H1 (cell line): ENCODE data around the gene PLEKHA3. TPM values are rescaled to one million over a fixed set of nuclear protein-coding genes. Genes with fewer than 3 reads are reported as not detected.

Source experiments
- CTCF ChIA-PET: fragments of 300-600 bp; sonication (Branson Sonifier 250); formaldehyde crosslinking; loops from one replicate; lab custom pipeline; 2021; ENCODE audit not compliant: partially characterized antibody; lab: Charles Lee
- POLR2A ChIA-PET: fragments of 300-600 bp; sonication (Branson Sonifier 250); formaldehyde crosslinking; loops from one replicate; lab custom pipeline; 2021; ENCODE audit warnings: inconsistent platforms; ENCODE audit not compliant: partially characterized antibody; lab: Charles Lee
- DNase-seq, 2 experiments: peaks; one replicate each; pipeline versions ENCODE4 v3.0.0 to v3.0.0-alpha.2; 2010 to 2022; ENCODE audit warnings: low spot score in 2 of 2, low read depth in 1 of 2, mixed read lengths in 1 of 2
- FAIRE-seq: peaks from 2 replicates; lab custom pipeline; 2011; peaks lifted over from hg19 to GRCh38; lab: Jason Lieb, UNC
- H2AFZ ChIP-seq: 2 replicates; pipeline ENCODE4 v1.8.1; 2012; ENCODE audit warnings: low read length, inconsistent platforms
- H2AK5ac ChIP-seq: 2 replicates; pipeline ENCODE4 v1.6.1; 2013; ENCODE audit warnings: low read depth, low read length
- H2BK120ac ChIP-seq: replicated peaks from 2 replicates; pipeline ENCODE3; 2013; ENCODE audit warnings: low read depth, low read length, inconsistent platforms
- H2BK12ac ChIP-seq: 2 replicates; pipeline ENCODE4 v1.6.1; 2013; ENCODE audit warnings: low read depth, low read length
- H2BK15ac ChIP-seq: 2 replicates; pipeline ENCODE4 v1.6.1; 2013; ENCODE audit warnings: low read length
- H2BK20ac ChIP-seq: 2 replicates; pipeline ENCODE4 v1.6.1; 2013; ENCODE audit warnings: low read length
- H2BK5ac ChIP-seq: 2 replicates; pipeline ENCODE4 v1.6.1; 2013; ENCODE audit warnings: low read depth, low read length
- H3K14ac ChIP-seq: 2 replicates; pipeline ENCODE4 v1.6.1; 2013; ENCODE audit warnings: inconsistent platforms; ENCODE audit not compliant: insufficient read length
- H3K18ac ChIP-seq: 2 replicates; pipeline ENCODE4 v1.6.1; 2013; ENCODE audit warnings: low read length; ENCODE audit errors: extremely low read depth
- H3K23ac ChIP-seq: 2 replicates; pipeline ENCODE4 v1.6.1; 2013; ENCODE audit warnings: inconsistent platforms; ENCODE audit not compliant: insufficient read length
- H3K23me2 ChIP-seq: 2 replicates; pipeline ENCODE4 v1.6.1; 2013; ENCODE audit warnings: low read depth, low read length
- H3K27ac ChIP-seq: 2 replicates; pipeline ENCODE4 v1.6.1; 2011; ENCODE audit warnings: low read depth, low read length, inconsistent platforms
- H3K27me3 ChIP-seq, 4 experiments: replicated peaks in 1 of 4; 1 replicate in 1 of 4; 2 replicates in 3 of 4; pipeline versions ENCODE4 v1.6.1 to v1.8.1; 2011 to 2013; ENCODE audit warnings: low read length in 3 of 4, mild to moderate bottlenecking in 3 of 4, inconsistent platforms in 2 of 4, mixed read lengths in 2 of 4, moderate library complexity in 1 of 4; ENCODE audit not compliant: control insufficient read depth in 3 of 4, insufficient read depth in 3 of 4; ENCODE audit errors: extremely low read depth in 1 of 4
- H3K36me3 ChIP-seq, 4 experiments: 2 replicates each; pipeline versions ENCODE4 v1.6.1 to v1.8.1; 2011 to 2013; ENCODE audit warnings: mild to moderate bottlenecking in 4 of 4, low read length in 3 of 4, moderate library complexity in 2 of 4, control low read depth in 1 of 4, inconsistent platforms in 1 of 4; ENCODE audit not compliant: insufficient read depth in 4 of 4, control insufficient read depth in 2 of 4
- H3K4ac ChIP-seq: replicated peaks from 2 replicates; pipeline ENCODE3; 2013; ENCODE audit warnings: low read length, low read depth, mixed read lengths, inconsistent platforms; ENCODE audit not compliant: insufficient read length
- H3K4me1 ChIP-seq, 4 experiments: replicated peaks in 1 of 4; 1 replicate in 1 of 4; 2 replicates in 3 of 4; pipeline versions ENCODE4 v1.6.1 to v1.8.1; 2011 to 2013; ENCODE audit warnings: low read length in 3 of 4, inconsistent platforms in 2 of 4, mixed read lengths in 1 of 4; ENCODE audit not compliant: insufficient read depth in 4 of 4, control insufficient read depth in 3 of 4
- H3K4me2 ChIP-seq, 2 experiments: 2 replicates each; pipeline versions ENCODE4 v1.6.1 to v1.8.1; 2011 to 2013; ENCODE audit warnings: low read depth in 2 of 2, low read length in 2 of 2, control low read depth in 1 of 2, inconsistent platforms in 1 of 2, mild to moderate bottlenecking in 1 of 2; ENCODE audit not compliant: insufficient read depth in 1 of 2
- H3K4me3 ChIP-seq, 4 experiments: fragments of 200-600, 300-600 bp in 1 of 4; sonication (generic), shearing (Covaris generic), sonication (Bioruptor Twin) in 1 of 4; 2 replicates each; pipeline versions ENCODE4 v1.5.1 to v1.8.1; 2011 to 2016; ENCODE audit warnings: low read length in 4 of 4, low read depth in 3 of 4, control low read depth in 2 of 4, inconsistent platforms in 2 of 4, mild to moderate bottlenecking in 2 of 4, mixed read lengths in 1 of 4, moderate library complexity in 1 of 4; ENCODE audit not compliant: insufficient read depth in 2 of 4; ENCODE audit errors: extremely low read depth in 1 of 4
- H3K56ac ChIP-seq: replicated peaks from 2 replicates; pipeline ENCODE3; 2013; ENCODE audit warnings: low read depth, mild to moderate bottlenecking, mixed read lengths, low read length, inconsistent platforms; ENCODE audit not compliant: insufficient read length
- H3K79me1 ChIP-seq: 2 replicates; pipeline ENCODE4 v1.6.1; 2013; ENCODE audit warnings: low read depth, low read length, control low read depth
- H3K79me2 ChIP-seq, 2 experiments: 2 replicates each; pipeline versions ENCODE4 v1.6.1 to v1.8.1; 2012 to 2013; ENCODE audit warnings: low read length in 2 of 2, mild to moderate bottlenecking in 2 of 2, inconsistent platforms in 1 of 2; ENCODE audit not compliant: insufficient read depth in 2 of 2, control insufficient read depth in 1 of 2
- H3K9ac ChIP-seq, 4 experiments: replicated peaks in 1 of 4; 1 replicate in 1 of 4; 2 replicates in 3 of 4; pipeline versions ENCODE4 v1.6.1 to v1.8.1; 2011 to 2013; ENCODE audit warnings: low read depth in 3 of 4, low read length in 3 of 4, control low read depth in 2 of 4, mild to moderate bottlenecking in 2 of 4, moderate library complexity in 2 of 4, inconsistent platforms in 1 of 4; ENCODE audit errors: extremely low read depth in 1 of 4
- H3K9me3 ChIP-seq, 2 experiments: 2 replicates each; pipeline versions ENCODE4 v1.6.1 to v1.8.1; 2012 to 2013; ENCODE audit warnings: mild to moderate bottlenecking in 2 of 2, moderate library complexity in 2 of 2, control low read depth in 1 of 2, inconsistent platforms in 1 of 2, low read depth in 1 of 2, low read length in 1 of 2, mixed read lengths in 1 of 2; ENCODE audit not compliant: insufficient read depth in 2 of 2
- H4K20me1 ChIP-seq, 2 experiments: replicated peaks in 1 of 2; 2 replicates each; pipeline versions ENCODE3 to v1.8.1; 2011 to 2013; ENCODE audit warnings: inconsistent platforms in 2 of 2, low read length in 2 of 2, mild to moderate bottlenecking in 1 of 2; ENCODE audit not compliant: insufficient read depth in 2 of 2, control insufficient read depth in 1 of 2
- H4K5ac ChIP-seq: 2 replicates; pipeline ENCODE4 v1.6.1; 2013; ENCODE audit warnings: low read length, low read depth, mixed read lengths, inconsistent platforms; ENCODE audit not compliant: insufficient read length
- H4K8ac ChIP-seq: 2 replicates; pipeline ENCODE4 v1.8.0; 2013; ENCODE audit warnings: mild to moderate bottlenecking, moderate library complexity, low read length, inconsistent platforms; ENCODE audit not compliant: insufficient read depth; ENCODE audit errors: extremely low read depth
- H4K91ac ChIP-seq: replicated peaks from 2 replicates; pipeline ENCODE3; 2013; ENCODE audit warnings: low read length, mixed read lengths, inconsistent platforms; ENCODE audit not compliant: insufficient read length
- CBX5 ChIP-seq: fragments of 300-800, 300-1000 bp; sonication (generic); IDR thresholded peaks from 2 replicates; pipeline ENCODE4 v1.7.1; 2016; ENCODE audit warnings: antibody characterized with exemption, low read length, low read depth
- CHD1 ChIP-seq: IDR thresholded peaks from 2 replicates; pipeline ENCODE4 v1.6.1; 2012; ENCODE audit warnings: low read depth, low read length, improper control_type of control experiment
- CTBP2 ChIP-seq: IDR thresholded peaks from 2 replicates; pipeline ENCODE4 v1.7.0; 2011; ENCODE audit warnings: borderline replicate concordance, mild to moderate bottlenecking, moderate library complexity, mixed read lengths, low read length; ENCODE audit not compliant: insufficient read depth, insufficient read length
- EZH2 ChIP-seq: fragments of 200-600 bp; sonication (generic); IDR thresholded peaks from 2 replicates; pipeline ENCODE4 v1.7.1; 2012; ENCODE audit warnings: low read depth, mild to moderate bottlenecking, moderate library complexity, low read length, inconsistent platforms; ENCODE audit not compliant: severe bottlenecking
- HDAC2 ChIP-seq, 2 experiments: fragments of 300-600 bp in 1 of 2; sonication (generic) in 1 of 2; IDR thresholded peaks; 2 replicates each; pipeline ENCODE4 v1.6.1; 2011 to 2012; ENCODE audit warnings: low read depth in 2 of 2, low read length in 2 of 2, mild to moderate bottlenecking in 2 of 2, moderate library complexity in 2 of 2, borderline replicate concordance in 1 of 2, inconsistent platforms in 1 of 2
- HDAC6 ChIP-seq: IDR thresholded peaks from one replicate; pipeline ENCODE4 v1.7.1; 2012; ENCODE audit warnings: low read depth, mild to moderate bottlenecking, inconsistent platforms, low read length, moderate library complexity
- KDM5A ChIP-seq: fragments of 200-600 bp; IDR thresholded peaks from 2 replicates; pipeline ENCODE4 v1.7.1; 2012; ENCODE audit warnings: mild to moderate bottlenecking, low read length, inconsistent platforms, mixed read lengths
- MAFK ChIP-seq: IDR thresholded peaks from 2 replicates; pipeline ENCODE4 v1.6.1; 2012; ENCODE audit warnings: low read depth, mild to moderate bottlenecking, improper control_type of control experiment, low read length
- NANOG ChIP-seq: IDR thresholded peaks from 2 replicates; pipeline ENCODE4 v1.6.1; 2011; ENCODE audit warnings: low read length, low read depth, mild to moderate bottlenecking, inconsistent platforms; ENCODE audit not compliant: insufficient read depth, poor library complexity, severe bottlenecking
- NRF1 ChIP-seq: IDR thresholded peaks from 2 replicates; pipeline ENCODE4 v1.6.1; 2011; ENCODE audit warnings: mild to moderate bottlenecking, low read depth, low read length, improper control_type of control experiment
- SAP30 ChIP-seq: fragments of 300-600 bp; sonication (generic); IDR thresholded peaks from 2 replicates; pipeline ENCODE4 v1.7.1; 2012; ENCODE audit warnings: low read length, moderate library complexity, mild to moderate bottlenecking, inconsistent platforms; ENCODE audit not compliant: insufficient read depth, insufficient replicate concordance
- SP4 ChIP-seq: IDR thresholded peaks from 2 replicates; pipeline ENCODE4 v1.6.1; 2012; ENCODE audit warnings: low read length, inconsistent platforms
- SUZ12 ChIP-seq: fragments of 200-600 bp; sonication (generic); IDR thresholded peaks from 2 replicates; pipeline ENCODE4 v1.6.1; 2012; ENCODE audit warnings: mild to moderate bottlenecking, inconsistent platforms, low read length, moderate library complexity, mixed read lengths
- WGBS, 2 experiments: shearing (Covaris generic) in 1 of 2; methylation state at CpG; one replicate each; pipeline versions ENCODE4 v1.1.6 to v1.1.7; 2013 to 2015; ENCODE audit warnings: low lambda C conversion rate in 2 of 2, mixed read lengths in 2 of 2, inconsistent platforms in 1 of 2, low coverage in 1 of 2, missing lambda C conversion rate in 1 of 2; ENCODE audit not compliant: insufficient replicate concordance in 2 of 2, insufficient coverage in 1 of 2, insufficient read length in 1 of 2; ENCODE audit errors: extremely low coverage in 1 of 2, missing lambda C conversion rate in 1 of 2; 5-methylcytosine and 5-hydroxymethylcytosine counted together
- polyA plus RNA-seq, 7 experiments: library from polyadenylated mRNA; depleted of rRNA in 3 of 7; stranded (reverse) in 5 of 7; unstranded in 2 of 7; fragments of >200 nt in 5 of 7; fragments of 200-250 nt in 2 of 7; gene quantifications; 1 replicate in 5 of 7; 2 replicates in 1 of 7; 4 replicates in 1 of 7; pipeline versions ENCODE4 v1.2.1 to v1.2.3, GENCODE V29; 2011 to 2013; ENCODE audit warnings: missing spikeins in 2 of 7, mixed read lengths in 2 of 7
- total RNA-seq: library from RNA; stranded (reverse); fragmentation: NEBNext Ultra II Directional; extraction: Animal tissue kit (Norgen Biotek cat#: 25700); gene quantifications from 2 replicates; pipeline ENCODE4 v1.2.1, GENCODE V29; 2021

The PLEKHA3 gene
- total and polyA plus RNA-seq, 2 of the 8 experiments (the other 6 are each of a cell fraction or from before 2014, with no cell fraction given): 1.9 to 20.1 TPM

- ChIA-PET CTCF (interaction anchor here (0.7 to 2.3 kb wide), 9 partner anchors 8 to 370 kb away, joined by 3 to 14 read pairs (median 3); partner anchors contain the start of gene RBM45), POLR2A (interaction anchor here (0.6 to 1.4 kb wide), 3 partner anchors 10 to 31 kb away, joined by 3 to 4 read pairs (median 3); partner anchors contain the start of genes PJVK and PRKRA)
- Histone ChIP-seq H4K5ac (no peak overlapping the region), H4K8ac (no peak overlapping the region), H3K4me2 (peak overlapping the region; percentile 14 to 59; a peak in 3 of 4 replicates), H4K20me1 (peaks cover 2 to 3% of the 10 kb centered on the region in 2 experiments), H3K4me1 (peaks cover 0 to 12% (median 4%) of the 10 kb centered on the region in 4 experiments; a peak in 3 of 7 replicates), H3K36me3 (no peaks in the 10 kb centered on the region), H4K91ac (no peak overlapping the region), H3K4ac (no peak overlapping the region), H3K23ac (no peak overlapping the region), H3K9ac (peak overlapping the region in 1 of 4 experiments; percentile 36; a peak in 1 of 7 replicates), H2AK5ac (no peak overlapping the region), H3K18ac (no peak overlapping the region), H3K27ac (no peak overlapping the region), H2BK20ac (no peak overlapping the region), H3K56ac (no peak overlapping the region), H2BK15ac (no peak overlapping the region), H3K79me1 (peaks cover 2% of the 10 kb centered on the region; the same call in 1 of the 2 replicates), H3K4me3 (peak overlapping the region in 1 of 4 experiments; percentile 80; a peak in 1 of 8 replicates), H3K79me2 (peaks cover 0 to 33% of the 10 kb centered on the region in 2 experiments; a peak in 2 of 4 replicates), H2BK12ac (no peak overlapping the region), H2AFZ (no peak overlapping the region), H3K9me3 (no peaks in the 10 kb centered on the region), H3K14ac (no peak overlapping the region), H2BK120ac (no peak overlapping the region), H2BK5ac (no peak overlapping the region), H3K27me3 (no peaks in the 10 kb centered on the region; a peak in 2 of 7 replicates), H3K23me2 (peaks cover 9% of the 10 kb centered on the region)
- FAIRE-seq: no peak
- WGBS, 2 experiments: 80% methylated on average over 4 of the region's 4 CpGs; no CpG with 5 or more reads in 1 of the 2 experiments
- DNase-seq: no peak
- TF ChIP-seq SUZ12: no peak
- no peak for TF ChIP-seq SAP30
- TF ChIP-seq KDM5A: no peak
- no peak for TF ChIP-seq SP4
- TF ChIP-seq NRF1: no peak
- no peak for TF ChIP-seq MAFK
- TF ChIP-seq CBX5: no peak
- no peak for TF ChIP-seq HDAC2 (IDR thresholded peaks at IDR 0.05; ENCODE audit: borderline replicate concordance in 1 of 2, low read depth in 2 of 2, low read length in 2 of 2)
- no peak for TF ChIP-seq HDAC6
- TF ChIP-seq CTBP2: no peak
- no peak for TF ChIP-seq CHD1
- no peak for TF ChIP-seq NANOG
- TF ChIP-seq EZH2: no peak
These were observed 2.2 kb downstream of the PLEKHA3 start for GRCh38 chr2:178482437-178482836.
